GM19239 (cell line): Measurements from ENCODE around the gene SYNGR3.
"Not testable (repeated sequence)": the region's sequence is repeated elsewhere in the genome, so short reads cannot be mapped to it uniquely, and the experiment has no call there.

ENCODE experiments used
- DNase-seq: peaks from one replicate; pipeline ENCODE4 v3.0.0; 2011; ENCODE audit warnings: low spot score; ENCODE audit not compliant: insufficient read length
- FAIRE-seq: peaks from 2 replicates; lab custom pipeline; 2011; peaks lifted over from hg19 to GRCh38; lab: Jason Lieb, UNC

The SYNGR3 gene

DNA sequence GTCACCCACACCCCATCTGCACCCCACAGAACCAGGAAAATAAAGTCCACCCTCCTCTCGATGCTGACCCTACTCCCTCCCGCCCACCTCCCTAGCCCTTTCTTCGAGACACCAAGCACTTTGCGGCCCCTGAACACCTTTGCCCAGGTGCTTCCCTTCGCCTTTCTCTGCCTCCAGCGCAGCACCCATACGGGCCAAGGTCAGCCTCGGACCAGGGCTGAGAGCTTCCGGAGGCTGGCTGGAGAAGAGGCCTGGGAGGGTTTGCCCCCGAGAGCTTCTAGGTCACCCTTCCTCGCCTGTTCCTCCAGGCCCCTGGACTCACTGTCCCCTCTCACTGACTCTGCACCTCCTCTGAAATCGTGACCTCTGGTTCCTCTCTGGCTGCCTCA, 34.3 kb downstream of the SYNGR3 start:
- DNase-seq: no peak
- FAIRE-seq: no peak

DNA sequence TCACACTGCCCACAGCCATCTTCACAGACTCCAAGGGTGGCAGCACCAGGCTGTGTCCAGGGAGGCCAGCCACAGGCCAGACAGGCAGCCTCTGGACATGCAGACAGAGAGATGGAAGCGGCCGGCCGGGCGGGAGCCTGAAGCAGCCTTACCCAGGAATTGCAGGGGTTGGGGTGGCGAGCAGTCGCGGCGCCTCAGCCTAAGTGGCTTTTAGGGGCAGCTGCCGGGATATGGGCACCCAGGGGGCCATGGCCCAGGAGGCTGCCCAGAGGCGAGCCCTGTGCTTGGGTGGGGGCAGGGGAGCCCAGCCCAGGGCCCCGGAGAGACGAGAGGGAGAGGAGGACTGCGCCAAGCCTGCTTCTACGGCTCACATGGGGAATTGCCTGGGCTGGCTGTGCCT, 35.5 kb downstream of the SYNGR3 start:
- no peak for FAIRE-seq
- DNase-seq: no peak

DNA sequence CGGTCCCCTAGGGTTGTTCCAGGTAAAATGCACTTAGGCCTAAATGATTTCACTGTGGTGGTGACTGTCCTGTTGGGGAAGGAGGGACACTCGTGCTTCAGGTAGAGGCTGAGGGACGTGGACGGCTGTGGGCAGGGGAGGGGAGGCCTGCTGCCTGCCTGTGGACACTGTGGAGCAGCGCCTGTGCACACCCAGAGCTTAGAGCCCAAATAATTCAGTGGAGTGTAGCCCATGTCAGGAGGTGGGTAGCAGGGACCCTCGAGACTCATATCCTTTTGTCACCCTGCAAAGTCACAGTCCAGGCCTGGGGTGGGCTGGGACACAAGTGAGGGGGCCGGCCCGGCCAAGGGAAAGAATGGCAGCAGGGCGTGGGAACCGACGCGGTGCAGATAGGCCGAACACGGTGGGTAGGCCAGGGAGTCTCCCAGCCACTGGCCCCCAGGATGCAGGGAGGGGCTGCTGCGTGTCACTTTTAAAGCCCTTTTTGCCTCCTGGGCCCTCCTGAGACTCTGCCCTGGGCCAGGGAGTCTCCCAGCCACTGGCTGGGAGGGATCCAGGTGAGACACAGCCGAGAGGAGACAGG, 36.2 kb downstream of the SYNGR3 start:
- DNase-seq: no peak
- no peak for FAIRE-seq

DNA sequence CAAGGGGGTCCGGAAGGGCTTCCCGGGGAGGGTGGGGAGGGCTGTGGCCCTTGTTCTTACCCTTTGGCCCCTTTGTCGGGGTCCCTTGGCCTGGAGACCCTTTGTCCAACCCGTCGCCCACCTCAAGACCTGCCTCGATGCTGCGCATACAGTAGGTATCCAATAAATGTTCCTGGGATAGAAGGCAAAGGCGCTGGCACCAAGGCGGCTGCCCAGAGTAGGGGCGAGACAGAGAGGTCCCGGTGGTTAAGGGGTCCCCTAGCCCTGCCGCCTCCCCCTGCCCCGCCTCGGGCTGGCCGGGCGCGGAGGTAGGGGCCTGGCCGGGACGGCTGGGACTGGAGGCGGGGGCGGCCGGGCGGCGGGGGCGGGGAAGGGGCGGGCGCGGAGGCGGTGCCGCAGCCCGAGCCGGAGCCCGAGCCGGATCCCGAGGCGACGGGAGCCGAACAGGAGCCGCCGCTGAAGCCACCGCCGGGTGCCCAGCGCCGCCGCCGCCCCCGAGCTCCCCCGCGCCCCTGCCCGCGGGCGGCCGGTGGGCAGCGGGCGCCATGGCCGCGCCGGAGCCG, 36.8 kb downstream of the SYNGR3 start, which contains the start of gene NHERF2:
NHERF2 (plus strand) TSS at position 442 of the 563 bp plus-strand sequence; CDS start at position 546, 104 bp downstream.
- FAIRE-seq (no peak), DNase-seq (no peak)

DNA sequence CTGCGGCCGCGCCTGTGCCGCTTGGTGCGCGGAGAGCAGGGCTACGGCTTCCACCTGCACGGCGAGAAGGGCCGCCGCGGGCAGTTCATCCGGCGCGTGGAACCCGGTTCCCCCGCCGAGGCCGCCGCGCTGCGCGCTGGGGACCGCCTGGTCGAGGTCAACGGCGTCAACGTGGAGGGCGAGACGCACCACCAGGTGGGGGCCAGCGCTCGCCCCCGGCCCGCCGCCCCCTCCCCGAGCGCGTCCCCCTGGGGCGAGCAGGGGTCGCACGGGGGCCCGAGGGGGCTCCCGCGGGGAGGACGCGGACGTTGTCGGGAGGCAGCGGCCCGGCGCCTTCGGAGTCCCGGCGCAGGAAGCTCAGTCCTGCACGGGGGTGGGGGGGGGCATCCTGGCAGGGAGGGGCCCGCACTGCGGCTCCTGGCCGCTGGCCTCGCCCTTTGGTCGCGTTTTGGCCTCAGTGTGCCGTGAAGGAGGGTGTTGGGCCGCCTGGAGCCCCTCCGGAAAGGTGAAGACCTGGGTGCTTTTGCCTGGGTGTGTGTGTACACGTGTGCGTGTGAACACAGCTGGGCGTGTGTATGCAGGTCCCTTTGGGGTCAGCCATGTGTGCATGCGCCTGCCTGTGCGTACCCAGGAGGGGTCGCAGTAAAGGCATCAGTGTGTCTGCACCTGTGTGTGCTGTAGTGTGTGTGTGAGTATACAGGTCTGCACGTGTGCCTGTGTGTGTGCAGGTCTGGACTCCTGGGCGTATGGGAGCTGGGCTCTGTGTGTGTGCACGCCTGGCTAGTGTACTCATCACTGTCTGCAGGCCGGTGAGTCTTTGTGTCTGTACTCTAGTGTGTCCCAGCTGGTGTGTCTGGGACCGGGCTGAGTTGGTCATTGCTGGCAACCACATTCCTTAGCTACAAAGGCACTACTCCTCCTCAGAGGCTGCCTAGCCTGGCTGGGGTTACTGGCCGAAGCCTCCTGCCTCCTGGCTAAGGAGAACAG, 37.5 kb downstream of the SYNGR3 start:
- no peak for FAIRE-seq
- no peak for DNase-seq

DNA sequence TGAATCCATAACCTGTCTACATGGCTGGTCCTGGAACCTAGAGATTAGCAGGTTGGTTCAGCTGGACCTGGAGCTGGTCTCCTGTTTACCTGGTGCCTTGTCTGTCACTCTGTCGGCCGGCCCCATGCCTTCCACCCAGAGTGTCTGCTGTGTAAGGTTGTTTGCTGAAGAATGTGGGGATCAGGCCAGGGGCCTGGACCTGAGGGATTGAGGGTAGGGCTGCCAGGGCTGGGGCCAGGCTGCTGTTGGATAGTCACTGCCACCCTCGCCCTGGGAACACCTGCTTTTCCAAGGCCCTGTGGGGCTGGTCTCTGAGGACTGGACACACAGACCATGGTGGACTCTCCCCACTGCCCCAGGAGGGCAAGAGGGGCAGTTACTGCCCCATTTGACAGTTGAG, 38.4 kb downstream of the SYNGR3 start:
- DNase-seq (no peak), FAIRE-seq (no peak)

DNA sequence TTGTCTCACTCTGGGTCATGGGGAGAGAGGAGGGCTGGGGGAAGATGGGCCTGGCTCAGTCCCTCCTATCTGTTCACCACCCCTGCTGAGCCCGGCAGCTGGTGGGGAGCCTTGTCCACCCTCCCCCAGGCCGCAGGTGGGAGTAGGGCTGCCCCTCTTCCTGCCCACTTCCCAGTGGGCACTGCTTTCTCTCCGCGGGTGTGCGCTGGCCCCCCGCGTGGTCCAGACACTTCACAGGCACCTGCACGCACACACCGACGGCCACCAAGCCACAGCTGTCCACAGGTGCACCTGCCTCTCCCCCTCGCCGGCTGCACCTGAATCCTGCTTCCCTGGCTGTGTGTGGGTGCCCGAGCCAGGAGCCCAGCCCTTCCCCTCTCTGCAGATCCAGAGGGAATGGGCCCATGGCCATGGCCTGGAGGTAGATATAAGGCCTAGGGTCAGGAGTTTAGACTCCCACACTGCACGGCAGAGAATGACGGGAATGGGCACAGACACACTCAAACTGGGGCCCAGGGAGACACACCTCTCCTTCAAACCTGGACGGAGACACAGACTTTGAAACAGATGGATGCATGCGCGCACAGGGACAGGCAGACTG, 39.0 kb downstream of the SYNGR3 start:
- FAIRE-seq: no peak
- no peak for DNase-seq

DNA sequence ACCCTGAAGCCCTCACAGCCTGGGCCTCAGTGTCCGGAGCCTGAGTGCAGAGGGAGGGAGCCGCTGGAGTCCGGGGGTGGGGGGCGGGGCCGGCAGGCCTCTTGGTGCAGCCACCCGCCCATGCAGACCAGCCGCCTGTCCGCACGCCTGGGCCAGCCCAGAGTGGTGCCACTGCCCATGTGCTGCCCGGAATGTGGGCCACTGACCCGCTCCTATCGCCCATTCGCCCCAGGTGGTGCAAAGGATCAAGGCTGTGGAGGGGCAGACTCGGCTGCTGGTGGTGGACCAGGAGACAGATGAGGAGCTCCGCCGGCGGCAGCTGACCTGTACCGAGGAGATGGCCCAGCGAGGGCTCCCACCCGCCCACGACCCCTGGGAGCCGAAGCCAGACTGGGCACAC, 39.6 kb downstream of the SYNGR3 start:
- DNase-seq (no peak), FAIRE-seq (no peak)

DNA sequence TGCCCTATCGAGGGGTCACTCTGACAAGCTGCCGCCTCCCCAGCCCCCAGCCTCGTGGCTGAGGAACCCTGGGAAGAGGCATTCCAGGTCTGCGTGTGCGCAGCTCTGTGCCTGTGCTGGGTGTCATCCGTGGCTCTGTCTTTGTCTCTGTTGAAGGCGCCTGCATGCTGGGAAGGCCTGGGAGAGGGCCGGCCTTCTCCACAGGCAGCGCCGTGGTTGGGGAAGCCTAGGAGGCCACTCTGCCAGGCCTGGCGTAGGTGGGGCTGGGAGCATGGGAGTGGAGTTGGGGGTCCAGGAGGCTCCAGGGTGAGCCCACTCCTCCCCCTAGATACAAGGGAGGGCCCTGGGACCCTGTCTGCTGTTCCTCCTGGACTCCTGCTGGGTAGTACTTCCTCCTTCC, 40.3 kb downstream of the SYNGR3 start:
- no peak for FAIRE-seq

DNA sequence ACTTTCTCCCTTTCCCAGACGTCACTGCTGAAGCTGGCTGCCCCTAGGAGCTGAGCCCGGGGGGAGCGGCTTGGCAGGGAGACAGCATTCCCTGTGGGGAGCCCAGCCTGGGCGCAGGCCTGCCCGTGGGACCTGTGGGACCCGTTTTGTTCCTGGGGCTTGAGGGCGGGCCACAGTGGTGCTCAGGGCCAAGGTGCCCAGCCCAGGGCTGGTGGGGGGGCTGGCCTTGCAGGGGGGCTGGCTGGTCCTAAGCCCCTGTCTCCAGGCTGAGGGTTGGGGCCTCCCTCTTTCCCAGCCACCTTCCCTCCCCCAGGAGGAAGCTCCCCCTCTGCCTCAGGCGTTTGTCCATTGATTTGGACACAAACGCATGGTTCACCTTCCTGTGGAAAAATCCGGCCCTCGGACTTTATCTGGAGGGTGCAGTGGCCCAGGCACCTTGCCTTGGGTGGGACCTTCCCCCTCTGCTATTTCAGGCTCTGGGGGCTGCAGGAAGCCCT, 41.4 kb downstream of the SYNGR3 start:
- DNase-seq: no peak
- FAIRE-seq: no peak

More for the DNA sequence above, 40.3 kb downstream of the SYNGR3 start:
- no peak for DNase-seq

DNA sequence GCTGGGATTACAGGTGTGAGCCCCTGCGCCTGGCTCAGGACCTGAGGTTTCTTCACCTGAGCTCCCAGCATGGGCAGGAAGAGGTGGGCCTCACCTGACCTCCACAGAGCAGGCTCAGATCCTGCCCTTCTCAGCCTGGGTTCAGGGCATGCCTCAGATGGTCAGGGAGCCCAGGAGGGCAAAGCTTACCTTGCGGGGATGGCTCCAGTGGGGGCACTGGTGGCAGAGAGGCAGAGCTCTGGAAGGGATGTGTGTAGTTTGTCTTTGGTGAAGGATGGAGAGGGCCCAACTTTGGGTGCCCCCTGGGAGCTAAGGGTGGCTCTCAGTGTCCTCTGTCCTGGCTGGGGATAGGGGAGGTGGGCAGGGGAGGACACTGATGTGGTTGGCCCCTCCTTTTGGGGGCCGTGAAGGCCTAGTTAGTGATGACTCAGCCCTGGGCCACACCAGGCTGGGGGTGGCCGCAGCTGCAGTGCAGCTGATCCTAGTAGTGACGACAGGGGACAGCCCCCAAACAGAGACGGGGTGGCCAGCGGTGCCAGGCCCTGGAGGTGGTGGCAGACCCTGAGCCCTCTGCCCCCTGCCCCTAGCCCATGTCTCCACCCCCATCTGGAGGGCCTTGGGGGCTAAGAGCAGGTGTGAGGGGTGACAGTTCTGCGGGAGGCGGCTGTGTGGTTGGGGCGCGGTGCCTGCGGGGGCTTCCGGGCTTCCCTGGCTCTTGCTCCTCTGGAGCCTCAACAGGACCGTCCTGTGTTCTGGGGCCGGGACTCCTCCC, 42.7 kb downstream of the SYNGR3 start:
- no peak for FAIRE-seq
- DNase-seq: no peak

DNA sequence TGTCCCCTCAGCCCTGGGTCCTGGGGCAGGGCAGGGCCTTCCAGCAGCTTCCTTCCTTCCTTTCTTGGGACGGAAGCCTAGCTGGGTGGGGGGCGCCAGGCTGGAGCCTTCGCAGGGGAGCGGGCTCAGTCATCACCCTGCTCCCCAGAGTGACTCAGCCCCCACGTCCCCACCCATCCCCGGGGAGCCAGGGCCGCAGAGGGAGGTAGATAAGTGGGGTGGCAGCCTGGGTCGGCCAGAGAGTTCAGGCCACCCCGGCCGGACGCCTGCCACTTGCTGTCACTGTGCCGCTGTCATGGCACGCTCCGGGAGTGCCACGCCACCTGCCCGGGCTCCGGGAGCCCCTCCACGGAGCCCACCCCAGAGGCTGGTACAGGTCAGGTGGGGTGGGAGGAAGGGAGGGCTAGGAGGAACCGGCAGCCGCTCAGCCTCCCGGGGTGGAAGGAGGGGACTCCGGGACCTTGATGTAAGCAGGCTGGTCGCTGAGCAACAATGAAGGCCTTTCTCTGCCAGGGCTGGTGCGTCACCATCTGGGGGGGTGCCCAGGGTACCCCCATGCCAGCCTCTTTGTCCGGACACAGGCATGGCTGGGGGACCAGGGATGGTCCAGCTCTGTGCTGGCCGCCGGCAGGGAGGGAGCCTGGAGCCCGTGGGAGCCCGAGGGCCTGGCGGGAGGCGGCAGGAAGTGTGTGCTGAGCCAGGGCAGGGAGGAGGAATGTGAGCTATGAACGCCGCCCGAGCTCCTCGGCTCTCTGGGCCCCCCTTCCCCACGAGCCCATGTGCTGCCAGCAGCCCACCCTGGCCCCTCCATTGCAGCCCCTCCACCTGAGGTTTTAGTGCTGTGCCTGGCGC, 43.5 kb downstream of the SYNGR3 start:
- DNase-seq: no peak

DNA sequence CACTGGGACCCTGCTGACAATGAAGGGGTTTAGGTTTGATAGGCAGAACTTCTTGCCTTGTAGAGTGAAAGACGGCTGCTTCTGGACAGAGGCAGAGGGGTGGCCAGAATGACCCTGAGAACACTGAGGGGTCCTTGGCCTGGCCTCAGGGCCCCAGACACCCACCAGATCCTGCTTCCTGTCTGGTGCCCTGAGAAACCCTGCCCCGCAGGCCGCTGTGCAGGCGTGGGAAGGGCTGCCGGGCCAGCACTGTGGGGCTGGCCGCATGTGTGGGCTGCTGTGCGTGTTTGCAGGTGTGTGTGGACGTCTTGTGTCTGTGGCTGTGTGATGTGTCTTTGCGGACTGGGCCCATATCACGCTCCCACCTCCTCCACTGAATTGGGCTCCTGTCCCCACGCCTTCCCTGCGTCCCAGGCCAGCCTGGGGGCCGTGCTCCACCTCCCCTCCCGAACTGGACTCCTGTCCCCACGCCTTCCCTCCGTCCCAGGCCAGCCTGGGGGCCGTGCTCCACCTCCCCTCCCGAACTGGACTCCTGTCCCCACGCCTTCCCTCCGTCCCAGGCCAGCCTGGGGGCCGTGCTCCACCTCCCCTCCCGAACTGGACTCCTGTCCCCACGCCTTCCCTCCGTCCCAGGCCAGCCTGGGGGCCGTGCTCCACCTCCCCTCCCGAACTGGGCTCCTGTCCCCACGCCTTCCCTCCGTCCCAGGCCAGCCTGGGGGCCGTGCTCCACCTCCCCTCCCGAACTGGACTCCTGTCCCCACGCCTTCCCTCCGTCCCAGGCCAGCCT, 44.3 kb downstream of the SYNGR3 start:
- not testable (repeated sequence) for FAIRE-seq

More for the DNA sequence above, 43.5 kb downstream of the SYNGR3 start:
- no peak for FAIRE-seq

DNA sequence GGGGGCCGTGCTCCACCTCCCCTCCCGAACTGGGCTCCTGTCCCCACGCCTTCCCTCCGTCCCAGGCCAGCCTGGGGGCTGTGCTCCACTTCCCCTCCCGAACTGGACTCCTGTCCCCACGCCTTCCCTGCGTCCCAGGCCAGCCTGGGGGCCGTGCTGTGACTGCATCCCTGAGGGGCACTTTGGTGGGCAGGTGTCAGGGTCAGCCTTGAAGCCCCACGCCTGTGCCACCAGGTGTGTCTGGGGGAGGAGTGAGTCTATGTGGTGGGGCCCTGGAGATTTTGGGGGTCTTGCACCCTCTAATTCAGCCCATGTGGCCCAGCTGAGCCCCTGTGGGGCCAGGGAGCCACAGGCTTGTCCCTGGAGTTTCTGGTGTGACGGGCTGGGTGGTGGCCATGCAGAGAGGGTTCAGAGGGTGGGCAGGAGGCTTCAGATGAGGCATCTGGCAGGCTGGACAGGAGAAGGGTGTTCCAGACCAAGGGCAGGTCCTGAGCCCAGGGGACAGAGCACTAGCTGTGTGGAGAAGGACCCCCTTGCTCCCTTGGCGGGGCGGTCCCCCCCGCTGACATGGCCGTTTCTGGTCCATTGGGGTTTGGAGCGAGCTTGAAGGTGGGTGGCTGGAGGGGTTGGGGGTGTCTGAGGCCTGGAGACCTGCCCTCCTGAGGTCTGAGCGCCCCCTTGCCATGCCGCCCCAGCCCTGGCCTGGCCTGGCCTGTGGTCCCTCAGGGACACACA, 45.1 kb downstream of the SYNGR3 start:
- DNase-seq (no peak), FAIRE-seq (no peak)

More for the DNA sequence above, 44.3 kb downstream of the SYNGR3 start:
- DNase-seq: not testable (repeated sequence)

DNA sequence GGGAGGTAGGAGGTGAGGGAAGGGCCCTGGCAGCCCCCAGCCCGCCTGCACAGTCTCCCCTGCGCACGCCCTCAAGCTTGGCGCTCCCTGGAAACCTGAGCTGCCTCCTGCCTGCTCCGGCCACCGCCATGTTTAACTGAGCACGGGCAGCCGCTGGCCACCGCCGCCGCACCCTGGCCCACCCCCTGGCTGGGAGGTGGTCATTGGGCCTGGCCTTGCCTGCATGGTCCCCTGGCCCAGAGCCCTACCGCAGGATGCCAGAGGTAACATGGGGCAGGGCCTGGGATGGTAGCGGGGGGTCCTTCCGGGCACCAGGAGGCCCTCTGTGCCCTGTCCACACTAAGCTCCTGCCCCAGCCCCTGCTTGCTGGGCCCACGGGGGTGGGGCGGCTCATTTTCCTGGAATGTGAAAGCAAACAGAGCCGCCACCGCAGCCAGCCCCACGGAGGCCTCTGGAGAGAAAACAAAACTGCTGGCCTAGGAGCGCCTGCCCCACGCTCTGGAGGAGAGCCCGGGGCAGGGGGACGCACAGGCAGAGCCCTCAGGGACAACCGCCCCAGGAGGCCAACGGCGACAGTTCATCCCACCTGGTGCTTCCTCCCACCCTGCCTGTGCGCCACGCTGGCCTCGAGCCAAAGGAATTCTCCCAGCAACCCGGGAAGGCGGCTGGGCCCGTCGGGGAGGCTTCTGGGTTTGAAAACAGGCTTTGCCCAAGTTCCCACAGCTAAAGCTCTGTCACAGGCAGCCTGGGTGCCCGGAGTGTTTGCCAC, 45.8 kb downstream of the SYNGR3 start:
- FAIRE-seq: no peak
- no peak for DNase-seq

DNA sequence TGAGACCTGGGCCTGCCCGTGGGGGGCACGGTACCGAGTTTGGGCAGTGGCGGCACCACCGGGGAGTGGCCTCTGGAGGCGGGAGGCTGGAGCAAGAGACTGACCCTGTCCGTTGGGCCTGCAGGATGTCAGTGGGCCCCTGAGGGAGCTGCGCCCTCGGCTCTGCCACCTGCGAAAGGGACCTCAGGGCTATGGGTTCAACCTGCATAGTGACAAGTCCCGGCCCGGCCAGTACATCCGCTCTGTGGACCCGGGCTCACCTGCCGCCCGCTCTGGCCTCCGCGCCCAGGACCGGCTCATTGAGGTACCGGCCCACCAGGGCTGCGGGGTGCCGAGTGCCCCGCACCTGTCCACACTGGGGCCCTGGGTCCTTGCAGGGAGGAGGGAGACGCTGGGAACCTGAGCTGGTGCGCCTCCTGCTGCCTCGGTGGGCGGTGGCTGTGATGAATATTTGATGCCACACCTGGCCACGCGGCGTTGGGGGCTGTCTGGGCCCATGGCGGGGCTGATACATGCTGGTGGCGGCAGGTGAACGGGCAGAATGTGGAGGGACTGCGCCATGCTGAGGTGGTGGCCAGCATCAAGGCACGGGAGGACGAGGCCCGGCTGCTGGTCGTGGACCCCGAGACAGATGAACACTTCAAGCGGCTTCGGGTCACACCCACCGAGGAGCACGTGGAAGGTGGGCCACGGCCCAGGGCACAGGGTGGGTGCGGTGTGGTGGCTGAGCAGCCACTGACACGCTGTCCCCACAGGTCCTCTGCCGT, 46.6 kb downstream of the SYNGR3 start:
- FAIRE-seq (no peak), DNase-seq (no peak)
